Measurements from ENCODE around the gene KCNK6.
"Not testable (repeated sequence)": the region's sequence is repeated elsewhere in the genome, so short reads cannot be mapped to it uniquely, and the experiment has no call there.

KCNK6 gene

GRCh38 chr19:38324431-38324830 is 4.8 kb downstream of the KCNK6 start:
- no peak for DNase-seq

- no peak for DNase-seq
Observed at GRCh38 chr19:38326591-38326990, 6.9 kb downstream of the KCNK6 start.

- DNase-seq = no peak
Observed at GRCh38 chr19:38329651-38330050, 10.0 kb downstream of the KCNK6 start.

- no peak for DNase-seq
Observed at GRCh38 chr19:38331728-38332127, 12.1 kb downstream of the KCNK6 start.

- DNase-seq = no peak
Observed at GRCh38 chr19:38333245-38333644, 13.6 kb downstream of the KCNK6 start.

GRCh38 chr19:38335949-38336637 is 16.4 kb downstream of the KCNK6 start:
- peak; percentile 97 for DNase-seq

GRCh38 chr19:38336638-38337359 is 17.2 kb downstream of the KCNK6 start:
- peak; percentile 95 to 98 for DNase-seq

GRCh38 chr19:38337360-38337653 is 17.7 kb downstream of the KCNK6 start:
- DNase-seq = no peak

GRCh38 chr19:38339011-38339410 is 19.4 kb downstream of the KCNK6 start:
- not testable (repeated sequence) for DNase-seq

GRCh38 chr19:38340927-38341326 is 21.3 kb downstream of the KCNK6 start:
- DNase-seq = no peak

GRCh38 chr19:38346837-38347236 is 27.2 kb downstream of the KCNK6 start:
- DNase-seq = no peak

GRCh38 chr19:38350883-38351282 is 31.2 kb downstream of the KCNK6 start:
- DNase-seq = no peak

- no peak for DNase-seq
Observed at GRCh38 chr19:38351865-38352395, 32.3 kb downstream of the KCNK6 start.

- DNase-seq = no peak
Observed at GRCh38 chr19:38352611-38353010, 33.0 kb downstream of the KCNK6 start.

- DNase-seq = no peak
Observed at GRCh38 chr19:38355728-38356725, 36.4 kb downstream of the KCNK6 start.

GRCh38 chr19:38358071-38358470 is 38.4 kb downstream of the KCNK6 start:
- no peak for DNase-seq

GRCh38 chr19:38359242-38360021 is 39.8 kb downstream of the KCNK6 start:
- DNase-seq = no peak

GRCh38 chr19:38360351-38360750 is 40.7 kb downstream of the KCNK6 start:
- no peak for DNase-seq

- DNase-seq = no peak
Observed at GRCh38 chr19:38360839-38361631, 41.4 kb downstream of the KCNK6 start.

GRCh38 chr19:38361633-38362075 is 42.0 kb downstream of the KCNK6 start:
- peak; percentile 84 to 85 for DNase-seq

Data from activated T-cell treated with anti-CD3 and anti-CD28 coated beads, Interleukin-2, amount 50 U/mL, for 48 hours (primary cell).